H1 (cell line): ENCODE results near the gene RAB11FIP5. TPM values are rescaled to one million over a fixed set of nuclear protein-coding genes. Genes with fewer than 3 reads are reported as not detected.

Source experiments
- CTCF ChIA-PET: fragments of 300-600 bp; sonication (Branson Sonifier 250); formaldehyde crosslinking; loops from one replicate; lab custom pipeline; 2021; ENCODE audit not compliant: partially characterized antibody; lab: Charles Lee
- POLR2A ChIA-PET: fragments of 300-600 bp; sonication (Branson Sonifier 250); formaldehyde crosslinking; loops from one replicate; lab custom pipeline; 2021; ENCODE audit warnings: inconsistent platforms; ENCODE audit not compliant: partially characterized antibody; lab: Charles Lee
- DNase-seq, 2 experiments: peaks; one replicate each; pipeline versions ENCODE4 v3.0.0 to v3.0.0-alpha.2; 2010 to 2022; ENCODE audit warnings: low spot score in 2 of 2, low read depth in 1 of 2, mixed read lengths in 1 of 2
- FAIRE-seq: peaks from 2 replicates; lab custom pipeline; 2011; peaks lifted over from hg19 to GRCh38; lab: Jason Lieb, UNC
- H2AFZ ChIP-seq: 2 replicates; pipeline ENCODE4 v1.8.1; 2012; ENCODE audit warnings: low read length, inconsistent platforms
- H2AK5ac ChIP-seq: 2 replicates; pipeline ENCODE4 v1.6.1; 2013; ENCODE audit warnings: low read depth, low read length
- H2BK120ac ChIP-seq: replicated peaks from 2 replicates; pipeline ENCODE3; 2013; ENCODE audit warnings: low read depth, low read length, inconsistent platforms
- H2BK12ac ChIP-seq: 2 replicates; pipeline ENCODE4 v1.6.1; 2013; ENCODE audit warnings: low read depth, low read length
- H2BK15ac ChIP-seq: 2 replicates; pipeline ENCODE4 v1.6.1; 2013; ENCODE audit warnings: low read length
- H2BK20ac ChIP-seq: 2 replicates; pipeline ENCODE4 v1.6.1; 2013; ENCODE audit warnings: low read length
- H2BK5ac ChIP-seq: 2 replicates; pipeline ENCODE4 v1.6.1; 2013; ENCODE audit warnings: low read depth, low read length
- H3K14ac ChIP-seq: 2 replicates; pipeline ENCODE4 v1.6.1; 2013; ENCODE audit warnings: inconsistent platforms; ENCODE audit not compliant: insufficient read length
- H3K18ac ChIP-seq: 2 replicates; pipeline ENCODE4 v1.6.1; 2013; ENCODE audit warnings: low read length; ENCODE audit errors: extremely low read depth
- H3K23ac ChIP-seq: 2 replicates; pipeline ENCODE4 v1.6.1; 2013; ENCODE audit warnings: inconsistent platforms; ENCODE audit not compliant: insufficient read length
- H3K23me2 ChIP-seq: 2 replicates; pipeline ENCODE4 v1.6.1; 2013; ENCODE audit warnings: low read depth, low read length
- H3K27ac ChIP-seq: 2 replicates; pipeline ENCODE4 v1.6.1; 2011; ENCODE audit warnings: low read depth, low read length, inconsistent platforms
- H3K27me3 ChIP-seq, 4 experiments: replicated peaks in 1 of 4; 1 replicate in 1 of 4; 2 replicates in 3 of 4; pipeline versions ENCODE4 v1.6.1 to v1.8.1; 2011 to 2013; ENCODE audit warnings: low read length in 3 of 4, mild to moderate bottlenecking in 3 of 4, inconsistent platforms in 2 of 4, mixed read lengths in 2 of 4, moderate library complexity in 1 of 4; ENCODE audit not compliant: control insufficient read depth in 3 of 4, insufficient read depth in 3 of 4; ENCODE audit errors: extremely low read depth in 1 of 4
- H3K36me3 ChIP-seq, 4 experiments: 2 replicates each; pipeline versions ENCODE4 v1.6.1 to v1.8.1; 2011 to 2013; ENCODE audit warnings: mild to moderate bottlenecking in 4 of 4, low read length in 3 of 4, moderate library complexity in 2 of 4, control low read depth in 1 of 4, inconsistent platforms in 1 of 4; ENCODE audit not compliant: insufficient read depth in 4 of 4, control insufficient read depth in 2 of 4
- H3K4ac ChIP-seq: replicated peaks from 2 replicates; pipeline ENCODE3; 2013; ENCODE audit warnings: low read length, low read depth, mixed read lengths, inconsistent platforms; ENCODE audit not compliant: insufficient read length
- H3K4me1 ChIP-seq, 4 experiments: replicated peaks in 1 of 4; 1 replicate in 1 of 4; 2 replicates in 3 of 4; pipeline versions ENCODE4 v1.6.1 to v1.8.1; 2011 to 2013; ENCODE audit warnings: low read length in 3 of 4, inconsistent platforms in 2 of 4, mixed read lengths in 1 of 4; ENCODE audit not compliant: insufficient read depth in 4 of 4, control insufficient read depth in 3 of 4
- H3K4me2 ChIP-seq, 2 experiments: 2 replicates each; pipeline versions ENCODE4 v1.6.1 to v1.8.1; 2011 to 2013; ENCODE audit warnings: low read depth in 2 of 2, low read length in 2 of 2, control low read depth in 1 of 2, inconsistent platforms in 1 of 2, mild to moderate bottlenecking in 1 of 2; ENCODE audit not compliant: insufficient read depth in 1 of 2
- H3K4me3 ChIP-seq, 4 experiments: fragments of 200-600, 300-600 bp in 1 of 4; sonication (generic), shearing (Covaris generic), sonication (Bioruptor Twin) in 1 of 4; 2 replicates each; pipeline versions ENCODE4 v1.5.1 to v1.8.1; 2011 to 2016; ENCODE audit warnings: low read length in 4 of 4, low read depth in 3 of 4, control low read depth in 2 of 4, inconsistent platforms in 2 of 4, mild to moderate bottlenecking in 2 of 4, mixed read lengths in 1 of 4, moderate library complexity in 1 of 4; ENCODE audit not compliant: insufficient read depth in 2 of 4; ENCODE audit errors: extremely low read depth in 1 of 4
- H3K56ac ChIP-seq: replicated peaks from 2 replicates; pipeline ENCODE3; 2013; ENCODE audit warnings: low read depth, mild to moderate bottlenecking, mixed read lengths, low read length, inconsistent platforms; ENCODE audit not compliant: insufficient read length
- H3K79me1 ChIP-seq: 2 replicates; pipeline ENCODE4 v1.6.1; 2013; ENCODE audit warnings: low read depth, low read length, control low read depth
- H3K79me2 ChIP-seq, 2 experiments: 2 replicates each; pipeline versions ENCODE4 v1.6.1 to v1.8.1; 2012 to 2013; ENCODE audit warnings: low read length in 2 of 2, mild to moderate bottlenecking in 2 of 2, inconsistent platforms in 1 of 2; ENCODE audit not compliant: insufficient read depth in 2 of 2, control insufficient read depth in 1 of 2
- H3K9ac ChIP-seq, 4 experiments: replicated peaks in 1 of 4; 1 replicate in 1 of 4; 2 replicates in 3 of 4; pipeline versions ENCODE4 v1.6.1 to v1.8.1; 2011 to 2013; ENCODE audit warnings: low read depth in 3 of 4, low read length in 3 of 4, control low read depth in 2 of 4, mild to moderate bottlenecking in 2 of 4, moderate library complexity in 2 of 4, inconsistent platforms in 1 of 4; ENCODE audit errors: extremely low read depth in 1 of 4
- H3K9me3 ChIP-seq, 2 experiments: 2 replicates each; pipeline versions ENCODE4 v1.6.1 to v1.8.1; 2012 to 2013; ENCODE audit warnings: mild to moderate bottlenecking in 2 of 2, moderate library complexity in 2 of 2, control low read depth in 1 of 2, inconsistent platforms in 1 of 2, low read depth in 1 of 2, low read length in 1 of 2, mixed read lengths in 1 of 2; ENCODE audit not compliant: insufficient read depth in 2 of 2
- H4K20me1 ChIP-seq, 2 experiments: replicated peaks in 1 of 2; 2 replicates each; pipeline versions ENCODE3 to v1.8.1; 2011 to 2013; ENCODE audit warnings: inconsistent platforms in 2 of 2, low read length in 2 of 2, mild to moderate bottlenecking in 1 of 2; ENCODE audit not compliant: insufficient read depth in 2 of 2, control insufficient read depth in 1 of 2
- H4K5ac ChIP-seq: 2 replicates; pipeline ENCODE4 v1.6.1; 2013; ENCODE audit warnings: low read length, low read depth, mixed read lengths, inconsistent platforms; ENCODE audit not compliant: insufficient read length
- H4K8ac ChIP-seq: 2 replicates; pipeline ENCODE4 v1.8.0; 2013; ENCODE audit warnings: mild to moderate bottlenecking, moderate library complexity, low read length, inconsistent platforms; ENCODE audit not compliant: insufficient read depth; ENCODE audit errors: extremely low read depth
- H4K91ac ChIP-seq: replicated peaks from 2 replicates; pipeline ENCODE3; 2013; ENCODE audit warnings: low read length, mixed read lengths, inconsistent platforms; ENCODE audit not compliant: insufficient read length
- CREB1 ChIP-seq: IDR thresholded peaks from 2 replicates; pipeline ENCODE4 v1.6.1; 2012; ENCODE audit warnings: inconsistent platforms
- KDM1A ChIP-seq: fragments of 200-600, 300-600 bp; sonication (generic); IDR thresholded peaks from 2 replicates; pipeline ENCODE4 v1.7.1; 2016; ENCODE audit warnings: mild to moderate bottlenecking, low read length, borderline replicate concordance
- WGBS, 2 experiments: shearing (Covaris generic) in 1 of 2; methylation state at CpG; one replicate each; pipeline versions ENCODE4 v1.1.6 to v1.1.7; 2013 to 2015; ENCODE audit warnings: low lambda C conversion rate in 2 of 2, mixed read lengths in 2 of 2, inconsistent platforms in 1 of 2, low coverage in 1 of 2, missing lambda C conversion rate in 1 of 2; ENCODE audit not compliant: insufficient replicate concordance in 2 of 2, insufficient coverage in 1 of 2, insufficient read length in 1 of 2; ENCODE audit errors: extremely low coverage in 1 of 2, missing lambda C conversion rate in 1 of 2; 5-methylcytosine and 5-hydroxymethylcytosine counted together
- polyA plus RNA-seq, 7 experiments: library from polyadenylated mRNA; depleted of rRNA in 3 of 7; stranded (reverse) in 5 of 7; unstranded in 2 of 7; fragments of >200 nt in 5 of 7; fragments of 200-250 nt in 2 of 7; gene quantifications; 1 replicate in 5 of 7; 2 replicates in 1 of 7; 4 replicates in 1 of 7; pipeline versions ENCODE4 v1.2.1 to v1.2.3, GENCODE V29; 2011 to 2013; ENCODE audit warnings: missing spikeins in 2 of 7, mixed read lengths in 2 of 7
- total RNA-seq: library from RNA; stranded (reverse); fragmentation: NEBNext Ultra II Directional; extraction: Animal tissue kit (Norgen Biotek cat#: 25700); gene quantifications from 2 replicates; pipeline ENCODE4 v1.2.1, GENCODE V29; 2021

Gene RAB11FIP5
- total and polyA plus RNA-seq, 2 of the 8 experiments (the other 6 are each of a cell fraction or from before 2014, with no cell fraction given): 6.3 to 17.0 TPM

DNA sequence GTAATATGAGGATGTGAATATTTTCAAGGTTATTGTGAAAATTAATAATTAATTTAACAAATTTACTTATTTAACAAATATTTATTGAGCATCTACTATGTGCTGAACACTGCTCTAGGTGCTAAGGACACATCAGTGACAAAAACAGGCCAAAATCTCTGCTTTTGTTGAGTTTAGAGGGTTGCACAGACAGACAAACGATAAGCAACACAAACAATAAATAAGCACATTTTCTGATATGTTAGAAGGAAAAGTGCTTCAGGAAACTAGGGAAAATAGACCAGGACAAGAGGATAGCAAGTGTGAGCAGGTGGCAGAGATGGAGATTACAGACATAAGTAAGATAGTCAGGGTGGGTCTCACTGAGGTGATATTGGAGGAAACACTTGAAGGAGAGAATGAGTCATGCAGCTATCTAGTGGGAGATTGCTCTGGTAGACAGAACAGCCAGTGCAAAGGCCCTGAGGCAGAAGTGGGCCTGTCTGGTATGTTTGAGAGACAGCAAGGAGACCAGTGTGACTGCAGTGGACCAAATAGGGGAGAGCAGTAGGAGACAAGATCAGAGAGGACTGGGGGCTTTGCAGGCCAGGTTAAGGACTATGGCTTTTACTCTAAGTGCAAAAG, 79.5 kb downstream of the RAB11FIP5 start:
- Histone ChIP-seq H2BK120ac (no peak overlapping the region), H2BK5ac (no peak overlapping the region)
- no peak for FAIRE-seq

More for the DNA sequence above, 79.5 kb downstream of the RAB11FIP5 start:
- Histone ChIP-seq H3K79me2 (no peaks in the 10 kb centered on the region), H3K18ac (no peak overlapping the region), H3K79me1 (no peaks in the 10 kb centered on the region), H3K9ac (no peak overlapping the region), H3K9me3 (no peaks in the 10 kb centered on the region), H3K27ac (no peak overlapping the region)
- TF ChIP-seq KDM1A: peak; percentile 42; the same call in 1 of the 2 replicates
- no peak for TF ChIP-seq CREB1
- TF ChIP-seq, all 59 proteins: peak for 1
- Histone ChIP-seq H3K23me2 (no peaks in the 10 kb centered on the region), H4K8ac (no peak overlapping the region), H3K56ac (no peak overlapping the region), H3K4me2 (no peak overlapping the region), H3K4me3 (no peak overlapping the region), H2BK12ac (no peak overlapping the region), H2AFZ (no peak overlapping the region), H4K5ac (no peak overlapping the region), H3K27me3 (no peaks in the 10 kb centered on the region), H2BK20ac (no peak overlapping the region), H4K20me1 (peaks cover 5 to 10% of the 10 kb centered on the region in 2 experiments), H3K4me1 (peaks cover 0 to 16% (median 8%) of the 10 kb centered on the region in 4 experiments; a peak in 5 of 7 replicates), H3K23ac (no peak overlapping the region), H2BK15ac (no peak overlapping the region), H3K4ac (no peak overlapping the region), H3K36me3 (no peaks in the 10 kb centered on the region; a peak in 2 of 8 replicates), H3K14ac (no peak overlapping the region), H4K91ac (no peak overlapping the region), H2AK5ac (no peak overlapping the region)
- DNase-seq: no peak
- CTCF ChIA-PET: no interaction called here
- 90% methylated on average over 1 of the region's 1 CpG; no CpG with 5 or more reads in 1 of the 2 experiments for WGBS, 2 experiments
- POLR2A ChIA-PET: no interaction called here
